CD4-positive, alpha-beta T cell treated with Interleukin-17A for 1 hour (primary cell): ENCODE results near the gene COL23A1.

Source experiments
- DNase-seq: peaks from one replicate; pipeline ENCODE4 v3.0.0-alpha.2; 2020

Gene COL23A1

GRCh38 chr5:178453224-178453623 is 137.0 kb downstream of the COL23A1 start:
- no peak for DNase-seq

- DNase-seq = no peak
These were observed 139.8 kb downstream of the COL23A1 start for GRCh38 chr5:178450121-178451028.

GRCh38 chr5:178449163-178450070 is 140.8 kb downstream of the COL23A1 start:
- DNase-seq = no peak

- no peak for DNase-seq
These were observed 144.7 kb downstream of the COL23A1 start for GRCh38 chr5:178445534-178445933.

- DNase-seq = no peak
These were observed 147.6 kb downstream of the COL23A1 start for GRCh38 chr5:178442405-178443257.

- DNase-seq = no peak
These were observed 148.5 kb downstream of the COL23A1 start for GRCh38 chr5:178441486-178442270.

GRCh38 chr5:178440181-178440580 is 150.0 kb downstream of the COL23A1 start:
- no peak for DNase-seq

GRCh38 chr5:178439493-178440180 is 150.6 kb downstream of the COL23A1 start:
- no peak for DNase-seq

- DNase-seq = no peak
These were observed 151.4 kb downstream of the COL23A1 start for GRCh38 chr5:178438796-178439195.

GRCh38 chr5:178437386-178438075 is 152.7 kb downstream of the COL23A1 start:
- no peak for DNase-seq

- DNase-seq = no peak
These were observed 153.8 kb downstream of the COL23A1 start for GRCh38 chr5:178436326-178436940.

- DNase-seq = no peak
These were observed 154.6 kb downstream of the COL23A1 start for GRCh38 chr5:178435321-178436238.

- no peak for DNase-seq
These were observed 155.3 kb downstream of the COL23A1 start for GRCh38 chr5:178434851-178435250.

GRCh38 chr5:178434016-178434761 is 156.0 kb downstream of the COL23A1 start:
- DNase-seq = no peak

- no peak for DNase-seq
These were observed 156.9 kb downstream of the COL23A1 start for GRCh38 chr5:178433273-178433775.

GRCh38 chr5:178432421-178433272 is 157.5 kb downstream of the COL23A1 start:
- DNase-seq = no peak

GRCh38 chr5:178431782-178432165 is 158.4 kb downstream of the COL23A1 start:
- DNase-seq = no peak
